HFFc6 (cell line): ENCODE results near the gene MYO5A. TPM values are rescaled to one million over a fixed set of nuclear protein-coding genes. Genes with fewer than 3 reads are reported as not detected.
A peak's percentile ranks its signal among the peaks of the same experiment; 100 is the strongest.

Source experiments
- DNase-seq: peaks from one replicate; pipeline ENCODE4 v3.0.0-alpha.2; 2018
- H3K27ac Mint-ChIP-seq: 2 replicates; pipeline ENCODE4 v1.8.0; 2020; ENCODE audit warnings: mild to moderate bottlenecking, mixed read lengths
- H3K27me3 Mint-ChIP-seq: 2 replicates; pipeline ENCODE4 v1.8.0; 2021; ENCODE audit warnings: mild to moderate bottlenecking, moderate library complexity, mixed read lengths; ENCODE audit not compliant: insufficient read depth
- H3K36me3 Mint-ChIP-seq: 2 replicates; pipeline ENCODE4 v1.8.0; 2021; ENCODE audit warnings: low read depth, mixed read lengths
- H3K4me1 Mint-ChIP-seq: 2 replicates; pipeline ENCODE4 v1.8.0; 2020; ENCODE audit warnings: low read depth, mixed read lengths
- H3K4me3 Mint-ChIP-seq: 2 replicates; pipeline ENCODE4 v1.8.0; 2020; ENCODE audit warnings: mild to moderate bottlenecking, moderate library complexity, mixed read lengths
- H3K9me3 Mint-ChIP-seq: 2 replicates; pipeline ENCODE4 v1.8.0; 2020; ENCODE audit warnings: mild to moderate bottlenecking, mixed read lengths
- total RNA-seq, 6 experiments: library from RNA; stranded (reverse); fragmentation: NEBNext Ultra II Directional; extraction: Animal tissue kit (Norgen Biotek cat#: 25700); gene quantifications; 2 replicates in 1 of 6; 3 replicates in 5 of 6; pipeline ENCODE4 v1.2.3, GENCODE V29; 2021
- TF ChIP-seq, protein P1 (sequence below): fragments of 200-600 bp; sonication (generic); IDR thresholded peaks from 2 replicates; pipeline ENCODE4 v1.5.0; 2021; ENCODE audit warnings: antibody characterized with exemption, mild to moderate bottlenecking

The MYO5A gene
- total RNA-seq, 6 experiments from 2014 or later, result 47.4 to 59.4 (median 54.0) TPM

DNA sequence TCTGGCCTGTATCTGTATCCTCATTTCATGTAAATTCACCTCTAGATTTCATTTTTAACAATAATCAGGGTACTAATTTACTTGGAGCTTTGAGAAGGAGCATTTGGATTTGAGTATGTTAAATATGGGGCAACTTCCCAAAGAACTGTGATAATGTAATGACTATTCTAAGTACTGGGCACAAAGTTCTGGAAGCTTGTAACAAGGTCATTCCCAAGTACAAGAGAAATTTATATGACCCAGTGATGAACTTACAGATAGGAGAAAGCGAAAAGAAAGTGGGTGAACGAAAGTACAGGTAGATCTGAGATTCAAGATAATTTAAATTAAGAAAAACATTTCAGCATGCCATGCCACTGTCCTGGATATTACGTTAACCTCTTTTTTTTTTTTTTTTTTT, 93.8 kb downstream of the MYO5A start:
- no peak overlapping the region for H3K27ac Mint-ChIP-seq
- TF ChIP-seq, protein P1, sequence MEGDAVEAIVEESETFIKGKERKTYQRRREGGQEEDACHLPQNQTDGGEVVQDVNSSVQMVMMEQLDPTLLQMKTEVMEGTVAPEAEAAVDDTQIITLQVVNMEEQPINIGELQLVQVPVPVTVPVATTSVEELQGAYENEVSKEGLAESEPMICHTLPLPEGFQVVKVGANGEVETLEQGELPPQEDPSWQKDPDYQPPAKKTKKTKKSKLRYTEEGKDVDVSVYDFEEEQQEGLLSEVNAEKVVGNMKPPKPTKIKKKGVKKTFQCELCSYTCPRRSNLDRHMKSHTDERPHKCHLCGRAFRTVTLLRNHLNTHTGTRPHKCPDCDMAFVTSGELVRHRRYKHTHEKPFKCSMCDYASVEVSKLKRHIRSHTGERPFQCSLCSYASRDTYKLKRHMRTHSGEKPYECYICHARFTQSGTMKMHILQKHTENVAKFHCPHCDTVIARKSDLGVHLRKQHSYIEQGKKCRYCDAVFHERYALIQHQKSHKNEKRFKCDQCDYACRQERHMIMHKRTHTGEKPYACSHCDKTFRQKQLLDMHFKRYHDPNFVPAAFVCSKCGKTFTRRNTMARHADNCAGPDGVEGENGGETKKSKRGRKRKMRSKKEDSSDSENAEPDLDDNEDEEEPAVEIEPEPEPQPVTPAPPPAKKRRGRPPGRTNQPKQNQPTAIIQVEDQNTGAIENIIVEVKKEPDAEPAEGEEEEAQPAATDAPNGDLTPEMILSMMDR, result no peak
- DNase-seq, result no peak
- H3K36me3 Mint-ChIP-seq, result peaks cover 5% of the 10 kb centered on the region
- H3K4me1 Mint-ChIP-seq, result peaks cover 26% of the 10 kb centered on the region
- no peaks in the 10 kb centered on the region for H3K27me3 Mint-ChIP-seq
- H3K9me3 Mint-ChIP-seq, result no peaks in the 10 kb centered on the region
- H3K4me3 Mint-ChIP-seq, result no peak overlapping the region

DNA sequence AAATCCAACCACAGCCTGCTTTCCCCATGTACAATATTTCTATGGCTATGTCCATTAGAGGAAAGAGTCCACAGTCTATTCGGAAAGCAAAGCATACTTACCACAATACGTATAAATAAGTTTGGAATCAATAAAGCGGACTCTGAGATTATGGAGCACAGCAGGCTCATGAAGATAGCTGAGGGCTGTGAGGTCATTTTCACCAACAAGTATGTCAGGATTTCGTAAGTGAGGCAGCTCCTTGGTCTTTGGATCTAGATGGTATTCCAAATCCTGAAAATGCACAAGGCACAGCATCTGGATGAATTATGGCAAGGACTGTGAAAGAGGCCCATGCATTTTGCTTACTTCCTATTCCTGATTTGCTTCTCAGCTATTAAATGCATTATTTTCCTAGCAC, 100.4 kb downstream of the MYO5A start:
- no peaks in the 10 kb centered on the region for H3K27me3 Mint-ChIP-seq
- H3K36me3 Mint-ChIP-seq, result peaks cover 17% of the 10 kb centered on the region
- no peaks in the 10 kb centered on the region for H3K9me3 Mint-ChIP-seq
- DNase-seq, result no peak
- no peak overlapping the region; the same call in 1 of the 2 replicates for H3K27ac Mint-ChIP-seq
- H3K4me3 Mint-ChIP-seq, result no peak overlapping the region
- TF ChIP-seq, protein P1, result no peak
- peaks cover 24% of the 10 kb centered on the region for H3K4me1 Mint-ChIP-seq

DNA sequence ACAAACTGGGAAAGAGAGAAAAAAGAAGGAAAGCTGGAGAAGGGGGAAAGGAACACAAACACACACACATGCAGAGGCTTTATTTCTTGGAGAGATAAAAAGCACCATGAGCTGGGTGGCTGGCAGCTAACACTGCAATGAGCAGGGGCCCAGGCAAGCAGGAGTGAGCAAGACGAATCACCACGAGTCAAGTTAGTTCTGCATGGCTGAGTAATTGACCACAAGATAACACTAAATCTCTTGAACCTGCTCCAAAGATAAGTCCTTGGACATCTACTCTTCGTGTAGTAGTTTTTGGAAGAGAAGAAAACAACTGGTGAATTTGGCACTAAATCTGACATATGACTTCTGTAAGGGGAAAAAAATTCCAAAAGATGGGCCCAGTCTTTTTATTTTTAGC, 100.9 kb downstream of the MYO5A start:
- Mint-ChIP-seq H3K4me1 (peaks cover 22% of the 10 kb centered on the region), H3K36me3 (peaks cover 20% of the 10 kb centered on the region), H3K27ac (peak overlapping the region; percentile 47), H3K4me3 (peak overlapping the region; percentile 17; the same call in 1 of the 2 replicates), H3K9me3 (no peaks in the 10 kb centered on the region), H3K27me3 (no peaks in the 10 kb centered on the region; the same call in 1 of the 2 replicates)
- TF ChIP-seq, protein P1, result no peak
- DNase-seq, result peak; percentile 74

DNA sequence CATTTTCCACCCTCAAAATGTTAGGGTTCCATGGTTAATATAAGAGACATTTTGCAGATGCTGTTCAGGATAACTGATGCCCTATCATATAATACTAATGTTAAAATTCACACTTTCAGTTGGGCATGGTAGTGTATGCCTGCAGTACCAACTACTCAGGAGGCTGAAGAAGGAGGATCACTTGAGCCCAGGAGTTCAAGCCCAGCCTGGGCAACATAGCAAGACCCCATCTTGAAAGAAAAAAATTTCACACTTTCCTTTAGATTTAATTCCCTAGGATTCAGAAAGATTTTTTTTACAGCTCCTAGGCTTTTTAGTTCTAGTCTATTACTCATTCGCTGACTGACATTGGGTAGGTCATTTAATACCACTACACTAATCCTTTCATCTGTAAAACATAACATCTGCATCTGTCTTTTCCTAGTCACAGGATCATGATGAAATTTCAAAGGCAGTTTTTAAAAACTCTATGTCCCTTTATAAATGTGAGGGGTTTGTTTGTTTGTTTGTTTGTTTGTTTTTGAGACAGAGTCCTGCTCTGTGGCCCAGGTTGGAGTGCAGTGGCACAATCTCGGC, 103.7 kb downstream of the MYO5A start:
- no peak for DNase-seq
- H3K9me3 Mint-ChIP-seq, result no peaks in the 10 kb centered on the region
- peaks cover 29% of the 10 kb centered on the region for H3K4me1 Mint-ChIP-seq
- peaks cover 20% of the 10 kb centered on the region; the same call in 1 of the 2 replicates for H3K36me3 Mint-ChIP-seq
- no peak overlapping the region for H3K4me3 Mint-ChIP-seq
- TF ChIP-seq, protein P1, result no peak
- no peaks in the 10 kb centered on the region; the same call in 1 of the 2 replicates for H3K27me3 Mint-ChIP-seq
- H3K27ac Mint-ChIP-seq, result no peak overlapping the region

DNA sequence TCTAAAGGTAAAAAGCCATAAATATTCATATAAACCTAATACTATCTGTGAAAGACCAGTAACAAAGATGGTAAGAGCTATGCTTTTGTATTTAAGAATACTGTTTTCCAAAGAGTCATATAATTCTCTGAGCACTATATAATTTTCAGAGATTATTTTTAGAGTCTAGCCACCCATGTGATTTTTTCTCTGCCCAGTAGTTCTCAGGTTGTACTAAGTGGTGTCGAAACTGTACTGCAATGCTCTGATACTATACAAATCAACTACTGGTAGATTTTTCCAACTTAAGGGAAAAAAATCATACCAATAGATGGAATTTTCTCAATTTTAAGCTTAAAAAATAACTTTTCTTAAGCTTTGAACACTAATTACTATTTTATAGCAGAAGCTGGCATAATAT, 104.8 kb downstream of the MYO5A start:
- no peak overlapping the region for H3K27ac Mint-ChIP-seq

More for the DNA sequence above, 104.8 kb downstream of the MYO5A start:
- Mint-ChIP-seq H3K4me3 (no peak overlapping the region), H3K27me3 (no peaks in the 10 kb centered on the region; the same call in 1 of the 2 replicates), H3K36me3 (peaks cover 23% of the 10 kb centered on the region), H3K4me1 (peaks cover 29% of the 10 kb centered on the region), H3K9me3 (no peaks in the 10 kb centered on the region)
- DNase-seq, result no peak
- TF ChIP-seq, protein P1, result no peak
